Loucy (cell line): Measurements from ENCODE around the gene RD3L.

ENCODE experiments used
- CTCF ChIP-seq: fragments of 200-600 bp; sonication (generic); conservative IDR thresholded peaks from 2 replicates; pipeline ENCODE4 v1.5.1; 2014; ENCODE audit warnings: mild to moderate bottlenecking, antibody characterized with exemption, low read length
- EZH2phosphoT487 ChIP-seq: fragments of 200-600 bp; IDR thresholded peaks from 2 replicates; pipeline ENCODE4 v1.6.1; 2018; ENCODE audit warnings: antibody characterized with exemption, mild to moderate bottlenecking, moderate library complexity, borderline replicate concordance

DNA sequence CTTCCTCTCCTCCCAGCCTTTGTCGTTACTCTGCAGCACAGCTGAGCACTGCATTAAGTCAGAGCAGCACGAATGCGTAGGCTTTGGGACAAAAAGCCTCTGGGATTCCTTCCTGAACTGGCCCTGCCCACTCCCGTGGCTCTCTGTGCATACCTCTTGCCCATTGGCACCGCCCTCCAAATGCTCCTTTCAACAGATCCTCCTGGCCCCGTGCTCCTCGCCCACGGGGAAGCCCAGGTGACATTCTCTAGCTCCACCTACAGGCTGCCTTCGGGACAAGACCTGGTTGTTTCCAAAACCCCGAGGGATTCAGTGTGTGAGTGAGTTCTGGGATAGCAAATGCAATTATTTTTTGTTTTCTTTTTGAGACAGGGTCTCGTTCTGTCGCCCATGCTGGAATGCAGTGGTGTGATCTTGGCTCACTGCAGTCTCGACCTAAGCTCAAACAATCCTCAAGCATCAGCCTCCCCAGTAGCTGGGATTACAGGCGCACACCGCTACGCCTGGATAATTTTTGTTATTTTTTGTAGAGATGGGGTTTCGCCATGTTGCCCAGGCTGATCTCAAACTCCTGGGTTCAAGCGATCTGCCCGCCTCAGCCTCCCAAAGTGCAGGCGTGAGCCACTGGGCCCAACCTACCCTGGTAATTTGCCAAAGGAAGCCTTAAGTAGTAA, 31.9 kb downstream of the RD3L start:
- TF ChIP-seq CTCF (peak; percentile 91), EZH2phosphoT487 (no peak)
